Renal cortex interstitium (tissue), 11 donors: Measurements from ENCODE around the gene NEBL. TPM values are rescaled to one million over a fixed set of nuclear protein-coding genes. Genes with fewer than 3 reads are reported as not detected.

Experiments
- DNase-seq, 11 donors: peaks; one replicate each; pipeline ENCODE4 v3.0.0-alpha.2; 2013; ENCODE audit warnings: low read depth in 9 of 11, low spot score in 4 of 11; ENCODE audit errors: extremely low read depth in 1 of 11
- polyA plus RNA-seq, 3 donors: library from polyadenylated mRNA; unstranded; fragments of 120-200 nt; gene quantifications; one replicate each; pipeline ENCODE4 v1.2.1, GENCODE V29; 2013; ENCODE audit not compliant: insufficient read length in 3 of 3

The NEBL gene
- polyA plus RNA-seq, 3 donors = 74.3 to 91.0 (median 86.5) TPM

- no peak for DNase-seq
These were observed 150.3 kb downstream of the NEBL start for GRCh38 chr10:20746856-20747255.

DNA sequence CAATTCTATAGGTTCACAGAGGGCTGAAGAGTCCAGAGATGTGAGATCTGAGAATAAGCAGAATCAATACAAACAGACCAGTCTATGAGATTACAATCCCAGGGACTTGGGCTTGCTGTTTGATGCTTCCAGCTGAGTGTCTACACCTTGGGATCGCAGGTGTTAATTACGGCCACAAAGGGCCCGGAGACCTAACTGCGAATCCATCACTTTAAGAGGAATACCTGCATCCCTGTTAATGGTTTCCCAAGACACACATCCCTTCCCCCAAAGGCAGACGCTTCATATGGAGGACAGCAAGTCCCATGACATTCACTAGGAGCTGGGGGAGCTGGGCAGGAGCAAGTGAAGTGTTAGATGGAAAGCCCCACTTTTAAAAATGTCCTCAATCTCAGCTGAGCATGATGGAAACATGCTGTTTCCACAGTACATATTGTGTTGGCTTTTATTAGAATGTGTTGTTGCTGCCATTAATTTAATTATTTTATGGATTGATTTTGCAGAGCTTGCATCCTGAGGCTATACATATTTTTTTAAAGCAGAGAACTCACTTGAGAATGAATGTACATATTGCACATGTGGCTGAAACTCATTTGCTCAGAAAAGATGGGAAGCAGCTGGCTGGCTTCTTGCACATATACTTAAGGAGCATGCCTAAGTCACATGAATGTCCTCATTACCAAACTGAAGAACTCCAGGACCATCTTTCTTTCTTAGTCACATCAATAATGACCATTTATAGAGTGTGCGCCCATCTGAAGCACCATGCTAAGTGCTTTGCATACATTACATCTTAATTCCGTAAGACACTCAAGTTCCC lies 151.3 kb downstream of the NEBL start:
- DNase-seq = peak in 8 of 11 donors; percentile 7 to 47 (median 24)

DNA sequence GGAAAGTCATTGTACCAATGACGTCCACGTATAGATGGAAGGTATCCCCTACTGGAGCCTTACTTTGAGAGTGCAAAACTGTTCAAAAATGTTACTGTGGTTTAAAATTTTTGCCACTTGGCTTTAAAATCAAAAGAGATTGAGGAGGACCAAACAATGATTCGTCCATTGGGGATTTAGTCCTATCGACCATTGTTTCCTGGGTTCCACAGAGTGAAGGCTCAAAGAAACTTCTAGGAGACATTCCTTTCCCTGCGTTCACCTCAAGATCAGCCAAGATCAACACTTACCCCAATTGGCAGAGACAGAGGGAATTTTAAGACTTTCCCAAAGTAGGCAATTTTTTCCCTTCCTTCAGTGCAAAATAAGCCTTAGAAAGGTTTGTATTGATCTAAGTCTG lies 152.3 kb downstream of the NEBL start:
- no peak for DNase-seq

DNA sequence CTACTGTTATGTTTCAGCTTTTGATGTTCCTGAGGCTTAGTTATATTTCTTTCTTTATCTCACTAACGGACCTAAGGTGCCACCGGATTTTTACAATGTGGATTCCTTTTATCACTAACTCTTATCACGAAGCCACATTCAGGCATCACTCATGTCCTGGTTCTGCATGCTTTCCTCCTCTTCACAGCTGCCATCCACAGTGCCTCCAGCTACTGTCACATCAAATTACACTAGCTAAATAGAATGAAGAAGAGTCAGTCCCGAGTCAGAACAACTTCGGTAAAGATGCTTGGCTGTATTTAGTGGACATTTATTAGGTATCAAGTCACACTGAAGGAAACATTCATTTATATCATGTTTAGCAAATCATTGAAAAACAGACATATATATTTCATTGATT lies 153.2 kb downstream of the NEBL start:
- DNase-seq = no peak

- peak in 1 of 11 donors; percentile 10 for DNase-seq
These were observed 154.2 kb downstream of the NEBL start for GRCh38 chr10:20742737-20743541.

DNA sequence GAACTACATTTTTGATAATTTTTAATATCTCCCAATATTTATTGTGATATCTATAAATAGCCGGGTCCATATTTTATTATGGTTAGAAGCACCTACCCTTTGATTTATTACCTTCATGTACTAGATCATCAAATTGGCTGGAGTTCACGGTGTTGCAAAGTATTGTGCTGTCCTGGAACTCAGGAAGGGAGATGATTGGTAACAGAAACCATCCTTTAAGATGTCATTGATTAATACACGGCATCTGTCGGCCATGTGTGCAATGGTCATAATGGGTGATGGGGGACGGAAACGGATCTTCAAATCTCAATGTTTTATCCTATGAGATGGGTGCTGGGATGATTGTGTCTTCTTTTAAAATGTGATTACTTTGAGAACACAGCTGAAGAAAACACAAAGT lies 157.0 kb downstream of the NEBL start:
- no peak for DNase-seq

GRCh38 chr10:20737107-20737506 lies 160.0 kb downstream of the NEBL start:
- DNase-seq = no peak
